Thyroid gland (tissue), 4 donors: Measurements from ENCODE around the gene DDX54. TPM values are rescaled to one million over a fixed set of nuclear protein-coding genes. Genes with fewer than 3 reads are reported as not detected.

Experiments used
- DNase-seq, 2 donors: peaks; one replicate each; pipeline ENCODE4 v3.0.0-alpha.2; 2019
- H3K27ac ChIP-seq, 3 donors: fragments of 200-600 bp; sonication (generic); 1 replicate in 2 of 3; 2 replicates in 1 of 3; pipeline ENCODE4 v1.5.1; 2016 to 2019; ENCODE audit warnings: mild to moderate bottlenecking in 1 of 3, moderate library complexity in 1 of 3
- H3K27me3 ChIP-seq: fragments of 200-600 bp; sonication (generic); one replicate; pipeline ENCODE4 v1.5.1; 2019
- H3K36me3 ChIP-seq, 2 donors: fragments of 200-600 bp; sonication (generic); one replicate each; pipeline ENCODE4 v1.5.1; 2016 to 2019
- H3K4me1 ChIP-seq, 2 donors: fragments of 200-600 bp; sonication (generic); one replicate each; pipeline ENCODE4 v1.5.1; 2017 to 2019
- H3K4me3 ChIP-seq, 3 donors: fragments of 200-600 bp; sonication (generic); replicated peaks in 1 of 3; 1 replicate in 2 of 3; 2 replicates in 1 of 3; pipeline ENCODE4 v1.5.1; 2016; ENCODE audit warnings: mild to moderate bottlenecking in 1 of 3
- H3K9me3 ChIP-seq: fragments of 200-600 bp; sonication (generic); one replicate; pipeline ENCODE4 v1.5.1; 2017
- CTCF ChIP-seq, 6 experiments: fragments of 200-600 bp in 3 of 6; fragments of 450-650 bp in 3 of 6; sonication (generic) in 3 of 6; IDR thresholded peaks; one replicate each; pipeline ENCODE4 v1.5.1; 2016 to 2019; ENCODE audit warnings: antibody characterized with exemption in 6 of 6, mild to moderate bottlenecking in 2 of 6, inconsistent platforms in 1 of 6, moderate library complexity in 1 of 6
- POLR2A ChIP-seq, 2 donors: fragments of 450-650 bp; IDR thresholded peaks; one replicate each; pipeline ENCODE4 v1.6.1; 2017; ENCODE audit warnings: antibody characterized with exemption in 2 of 2, mild to moderate bottlenecking in 2 of 2, moderate library complexity in 1 of 2
- WGBS, 2 donors: methylation state at CpG; one replicate each; pipeline ENCODE4 v1.1.5; 2017; 5-methylcytosine and 5-hydroxymethylcytosine counted together
- intact Hi-C: fragments of 100-400 bp; cut with DNase I; formaldehyde crosslinking; loops from one replicate; pipeline ENCODE4 v1.15.1; 2023
- total RNA-seq, 4 donors: library from RNA; depleted of rRNA; stranded (reverse); fragments of >200 nt; gene quantifications; one replicate each; pipeline ENCODE4 v1.2.3, GENCODE V29; 2016

Gene DDX54
- total RNA-seq, 4 donors from 2014 or later, result 59.9 to 79.3 (median 68.8) TPM

GRCh38 chr12:113134521-113134951, 50.7 kb downstream of the DDX54 start:
- no peaks in the 10 kb centered on the region for H3K36me3 ChIP-seq
- intact Hi-C loops, result no loop called here
- peak overlapping the region; percentile 70 to 83 (median 80) for H3K27ac ChIP-seq
- TF ChIP-seq POLR2A (IDR thresholded peaks at IDR 0.05), result no peak
- TF ChIP-seq CTCF (IDR thresholded peaks at IDR 0.05), result no peak
- 21% methylated on average over 6 of the region's 6 CpGs; no CpG with 5 or more reads in 1 of the 2 donors for WGBS, 2 donors
- no peaks in the 10 kb centered on the region for H3K27me3 ChIP-seq
- peaks cover 36 to 60% of the 10 kb centered on the region in 2 donors for H3K4me1 ChIP-seq
- DNase-seq, result no peak
- peak overlapping the region in 2 of 3 donors; percentile 40 to 46 for H3K4me3 ChIP-seq
- no peaks in the 10 kb centered on the region for H3K9me3 ChIP-seq

- TF ChIP-seq POLR2A (IDR thresholded peaks at IDR 0.05) (no peak), CTCF (IDR thresholded peaks at IDR 0.05) (no peak)
- Histone ChIP-seq H3K9me3 (no peaks in the 10 kb centered on the region), H3K4me3 (peak overlapping the region in 2 of 3 donors; percentile 40 to 46), H3K27me3 (no peaks in the 10 kb centered on the region), H3K4me1 (peaks cover 31 to 56% of the 10 kb centered on the region in 2 donors), H3K27ac (peak overlapping the region; percentile 70 to 83 (median 80)), H3K36me3 (no peaks in the 10 kb centered on the region)
- intact Hi-C loops, result no loop called here
- 60 to 68% methylated on average over 2 of the region's 2 CpGs for WGBS, 2 donors
- no peak for DNase-seq
Observed at GRCh38 chr12:113134071-113134470, 51.2 kb downstream of the DDX54 start.

DNA sequence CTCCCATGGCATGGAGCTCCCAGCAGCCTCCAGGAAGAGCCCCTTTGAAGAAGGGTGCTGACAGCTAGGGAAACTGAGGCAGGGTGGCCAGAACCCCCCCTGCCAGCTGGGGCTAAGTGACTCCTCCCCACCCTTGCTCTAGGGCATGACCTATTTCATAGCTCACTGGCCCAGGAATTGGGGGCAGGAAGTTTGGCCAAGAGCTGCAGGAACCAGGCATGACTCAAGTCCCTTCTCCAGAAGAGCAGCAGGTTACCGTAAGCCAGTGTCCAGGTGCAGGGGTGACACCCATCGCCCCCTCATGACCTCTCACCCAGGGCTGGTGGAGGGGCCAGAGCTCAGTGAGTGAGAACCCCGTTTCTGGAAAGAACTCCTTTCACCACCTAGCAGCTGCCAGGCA, 51.6 kb downstream of the DDX54 start:
- WGBS, 2 donors, result 20 to 25% methylated on average over 1 to 2 of the region's 3 CpGs
- intact Hi-C loops, result no loop called here
- DNase-seq, result peak in 1 of 2 donors; percentile 41
- Histone ChIP-seq H3K36me3 (no peaks in the 10 kb centered on the region), H3K4me1 (peaks cover 29 to 53% of the 10 kb centered on the region in 2 donors), H3K4me3 (peak overlapping the region in 1 of 3 donors; percentile 1), H3K9me3 (no peaks in the 10 kb centered on the region), H3K27ac (peak overlapping the region; percentile 70 to 83 (median 80)), H3K27me3 (no peaks in the 10 kb centered on the region)
- no peak for TF ChIP-seq CTCF (IDR thresholded peaks at IDR 0.05)
- no peak for TF ChIP-seq POLR2A (IDR thresholded peaks at IDR 0.05)

- Histone ChIP-seq H3K27ac (peak overlapping the region in 2 of 3 donors; percentile 3 to 70), H3K36me3 (no peaks in the 10 kb centered on the region), H3K4me1 (peaks cover 29 to 48% of the 10 kb centered on the region in 2 donors), H3K27me3 (no peaks in the 10 kb centered on the region), H3K4me3 (no peak overlapping the region), H3K9me3 (no peaks in the 10 kb centered on the region)
- no peak for DNase-seq
- intact Hi-C loops, result no loop called here
- TF ChIP-seq CTCF (IDR thresholded peaks at IDR 0.05) (no peak), POLR2A (IDR thresholded peaks at IDR 0.05) (no peak)
- WGBS, 2 donors, result 88 to 89% methylated on average over 3 to 6 of the region's 6 CpGs
Observed at GRCh38 chr12:113133036-113133435, 52.2 kb downstream of the DDX54 start.

GRCh38 chr12:113131556-113131955, 53.7 kb downstream of the DDX54 start:
- 44 to 57% methylated on average over 1 of the region's 1 CpG for WGBS, 2 donors
- no peak for TF ChIP-seq POLR2A (IDR thresholded peaks at IDR 0.05)
- TF ChIP-seq CTCF (IDR thresholded peaks at IDR 0.05), result no peak
- no peak for DNase-seq
- Histone ChIP-seq H3K27me3 (no peaks in the 10 kb centered on the region), H3K4me1 (peaks cover 29 to 43% of the 10 kb centered on the region in 2 donors), H3K9me3 (no peaks in the 10 kb centered on the region), H3K36me3 (no peaks in the 10 kb centered on the region), H3K4me3 (no peak overlapping the region), H3K27ac (peak overlapping the region in 1 of 3 donors; percentile 45)
- intact Hi-C loops, result no loop called here
